Measurements from ENCODE around the gene BTBD7.
A peak's percentile ranks its signal among the peaks of the same experiment; 100 is the strongest.

The BTBD7 gene

GRCh38 chr14:93207468-93208308, 125.1 kb downstream of the BTBD7 start:
- Histone ChIP-seq H3K36me3 (peaks cover 40% of the 10 kb centered on the region), H3K27me3 (ENCODE audit: insufficient read depth, low read depth, severe bottlenecking) (no peaks in the 10 kb centered on the region), H3K9me3 (ENCODE audit: severe bottlenecking) (no peaks in the 10 kb centered on the region), H3K4me3 (ENCODE audit: low read depth, low read length) (peak overlapping the region; percentile 94), H3K27ac (peak overlapping the region; percentile 92)
- DNase-seq, result peak; percentile 68
- peak; percentile 58 for TF ChIP-seq CTCF (IDR thresholded peaks at IDR 0.05; ENCODE audit: low read depth, low read length)

GRCh38 chr14:93206793-93207467, 125.9 kb downstream of the BTBD7 start, which contains the start of the genes GON7 and UBR7:
Gene GON7 (minus strand): TSS chr14:93207065. CDS start chr14:93207037, 28 bp downstream.
Gene UBR7 (plus strand): TSS chr14:93207256. CDS start chr14:93207292, 36 bp downstream.
- TF ChIP-seq CTCF (IDR thresholded peaks at IDR 0.05; ENCODE audit: low read depth, low read length), result peak; percentile 32; the same call in 1 of the 2 replicates
- H3K9me3 ChIP-seq (ENCODE audit: severe bottlenecking), result no peaks in the 10 kb centered on the region
- H3K36me3 ChIP-seq, result peaks cover 32% of the 10 kb centered on the region
- peak within 1 kb of the TSS; percentile 92 for H3K27ac ChIP-seq
- H3K27me3 ChIP-seq (ENCODE audit: insufficient read depth, low read depth, severe bottlenecking), result no peaks in the 10 kb centered on the region
- peak; percentile 97 for DNase-seq
- peak within 1 kb of the TSS; percentile 94 for H3K4me3 ChIP-seq (ENCODE audit: low read depth, low read length)

- no peak overlapping the region for H3K27ac ChIP-seq
- H3K27me3 ChIP-seq (ENCODE audit: insufficient read depth, low read depth, severe bottlenecking), result no peaks in the 10 kb centered on the region
- H3K36me3 ChIP-seq, result peaks cover 8% of the 10 kb centered on the region; the same call in 1 of the 2 replicates
- no peak overlapping the region for H3K4me3 ChIP-seq (ENCODE audit: low read depth, low read length)
- H3K9me3 ChIP-seq (ENCODE audit: severe bottlenecking), result no peaks in the 10 kb centered on the region
- DNase-seq, result no peak
- TF ChIP-seq CTCF (IDR thresholded peaks at IDR 0.05; ENCODE audit: low read depth, low read length), result no peak
These were observed 131.6 kb downstream of the BTBD7 start for GRCh38 chr14:93201155-93201704.

GRCh38 chr14:93200553-93200952, 132.3 kb downstream of the BTBD7 start:
- Histone ChIP-seq H3K9me3 (ENCODE audit: severe bottlenecking) (no peaks in the 10 kb centered on the region), H3K27ac (no peak overlapping the region), H3K4me3 (ENCODE audit: low read depth, low read length) (no peak overlapping the region), H3K36me3 (peaks cover 8% of the 10 kb centered on the region; the same call in 1 of the 2 replicates), H3K27me3 (ENCODE audit: insufficient read depth, low read depth, severe bottlenecking) (no peaks in the 10 kb centered on the region)
- TF ChIP-seq CTCF (IDR thresholded peaks at IDR 0.05; ENCODE audit: low read depth, low read length), result no peak
- DNase-seq, result no peak

- peak overlapping the region; percentile 90 for H3K27ac ChIP-seq
- H3K27me3 ChIP-seq (ENCODE audit: insufficient read depth, low read depth, severe bottlenecking), result no peaks in the 10 kb centered on the region
- H3K4me3 ChIP-seq (ENCODE audit: low read depth, low read length), result no peak overlapping the region
- no peak for TF ChIP-seq CTCF (IDR thresholded peaks at IDR 0.05; ENCODE audit: low read depth, low read length)
- peaks cover 3% of the 10 kb centered on the region; the same call in 1 of the 2 replicates for H3K36me3 ChIP-seq
- H3K9me3 ChIP-seq (ENCODE audit: severe bottlenecking), result no peaks in the 10 kb centered on the region
- peak; percentile 86 for DNase-seq
These were observed 133.8 kb downstream of the BTBD7 start for GRCh38 chr14:93199031-93199430.
